ENCODE measurements around the gene NKX6-2.

NKX6-2 gene

DNA sequence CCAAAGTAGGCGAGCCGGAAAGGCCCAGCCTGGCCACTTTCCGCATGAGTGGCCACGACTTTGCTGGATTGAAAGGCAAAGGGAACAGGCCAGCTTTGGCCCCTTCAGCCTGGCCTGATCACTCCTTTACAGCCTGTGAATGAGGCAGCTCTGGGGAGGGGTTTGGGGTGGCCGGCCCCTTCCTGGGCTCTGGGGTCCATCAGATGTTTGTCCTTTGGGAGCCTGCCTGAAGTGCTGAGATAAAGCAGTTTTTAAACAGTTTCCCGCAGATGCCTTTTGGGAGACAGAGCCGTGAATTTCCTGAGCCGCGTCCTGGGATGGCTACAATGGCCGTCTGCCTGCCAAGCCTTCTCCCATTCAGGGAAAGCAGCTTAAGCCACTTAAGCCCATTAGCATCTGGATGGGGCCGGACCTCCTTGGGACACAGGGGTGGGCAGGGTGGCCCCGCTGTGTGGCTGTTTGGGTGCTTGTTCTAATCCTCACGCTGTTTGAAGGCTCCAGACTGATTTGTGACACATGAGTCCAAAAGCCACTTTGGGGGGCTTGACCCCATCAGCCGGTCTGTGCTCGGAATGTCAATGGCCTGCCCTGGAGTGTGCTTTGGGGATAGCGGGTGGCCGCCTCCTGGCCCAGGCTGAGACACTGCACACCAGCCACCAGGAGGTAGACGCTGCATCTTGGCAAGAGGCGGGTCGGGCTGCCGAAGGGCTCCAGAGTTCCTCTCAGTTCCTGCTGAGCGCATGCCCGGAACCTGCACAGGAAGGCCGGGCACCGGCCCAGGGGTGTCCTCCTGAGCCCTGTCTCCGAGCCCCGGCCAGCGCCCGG is 38.9 kb downstream of the NKX6-2 start:
- H2AFZ ChIP-seq (ENCODE audit: low read depth), result no peak overlapping the region
- no peaks in the 10 kb centered on the region for H3K4me1 ChIP-seq (ENCODE audit: low read depth, poor library complexity, severe bottlenecking)
- H3K27ac ChIP-seq, result no peak overlapping the region
- no peaks in the 10 kb centered on the region for H3K79me2 ChIP-seq (ENCODE audit: insufficient read depth, low read depth)
- no peaks in the 10 kb centered on the region for H3K36me3 ChIP-seq (ENCODE audit: insufficient read depth)
- no peaks in the 10 kb centered on the region for H3K27me3 ChIP-seq (ENCODE audit: insufficient read depth, low read depth)
- TF ChIP-seq, protein P1, sequence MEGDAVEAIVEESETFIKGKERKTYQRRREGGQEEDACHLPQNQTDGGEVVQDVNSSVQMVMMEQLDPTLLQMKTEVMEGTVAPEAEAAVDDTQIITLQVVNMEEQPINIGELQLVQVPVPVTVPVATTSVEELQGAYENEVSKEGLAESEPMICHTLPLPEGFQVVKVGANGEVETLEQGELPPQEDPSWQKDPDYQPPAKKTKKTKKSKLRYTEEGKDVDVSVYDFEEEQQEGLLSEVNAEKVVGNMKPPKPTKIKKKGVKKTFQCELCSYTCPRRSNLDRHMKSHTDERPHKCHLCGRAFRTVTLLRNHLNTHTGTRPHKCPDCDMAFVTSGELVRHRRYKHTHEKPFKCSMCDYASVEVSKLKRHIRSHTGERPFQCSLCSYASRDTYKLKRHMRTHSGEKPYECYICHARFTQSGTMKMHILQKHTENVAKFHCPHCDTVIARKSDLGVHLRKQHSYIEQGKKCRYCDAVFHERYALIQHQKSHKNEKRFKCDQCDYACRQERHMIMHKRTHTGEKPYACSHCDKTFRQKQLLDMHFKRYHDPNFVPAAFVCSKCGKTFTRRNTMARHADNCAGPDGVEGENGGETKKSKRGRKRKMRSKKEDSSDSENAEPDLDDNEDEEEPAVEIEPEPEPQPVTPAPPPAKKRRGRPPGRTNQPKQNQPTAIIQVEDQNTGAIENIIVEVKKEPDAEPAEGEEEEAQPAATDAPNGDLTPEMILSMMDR (conservative IDR thresholded peaks at IDR 0.05; ENCODE audit: low read depth, low read length), result no peak
- no peak overlapping the region for H3K9ac ChIP-seq
- H4K20me1 ChIP-seq (ENCODE audit: insufficient read depth), result no peaks in the 10 kb centered on the region
- H3K4me2 ChIP-seq, result no peak overlapping the region
- H3K4me3 ChIP-seq (IDR thresholded peaks at IDR 0.05; ENCODE audit: insufficient read depth, low read depth, low read length), result no peak overlapping the region

DNA sequence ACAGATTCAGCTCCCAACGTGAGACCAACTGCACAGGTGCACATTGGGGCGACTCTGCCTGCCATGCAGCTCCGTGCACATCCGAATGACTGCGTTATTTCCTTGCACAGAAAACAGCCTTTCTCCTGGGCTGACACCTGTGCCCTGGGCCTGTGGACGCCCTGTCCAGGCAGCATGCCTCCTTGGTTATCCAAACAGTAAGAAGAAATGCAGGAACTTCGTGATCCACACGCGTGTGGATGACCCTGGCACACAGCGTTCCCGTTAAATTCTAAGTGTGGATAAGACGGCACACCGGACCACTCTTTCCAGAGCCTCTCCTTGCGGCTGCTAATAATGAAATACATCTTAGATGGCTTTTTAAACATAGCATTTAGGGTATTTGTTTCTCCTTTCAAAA is 39.6 kb downstream of the NKX6-2 start:
- Histone ChIP-seq H2AFZ (ENCODE audit: low read depth) (no peak overlapping the region), H3K79me2 (ENCODE audit: insufficient read depth, low read depth) (no peaks in the 10 kb centered on the region), H3K27ac (no peak overlapping the region), H4K20me1 (ENCODE audit: insufficient read depth) (no peaks in the 10 kb centered on the region), H3K27me3 (ENCODE audit: insufficient read depth, low read depth) (no peaks in the 10 kb centered on the region), H3K4me3 (IDR thresholded peaks at IDR 0.05; ENCODE audit: insufficient read depth, low read depth, low read length) (no peak overlapping the region), H3K9ac (no peak overlapping the region), H3K36me3 (ENCODE audit: insufficient read depth) (no peaks in the 10 kb centered on the region), H3K4me1 (ENCODE audit: low read depth, poor library complexity, severe bottlenecking) (no peaks in the 10 kb centered on the region), H3K4me2 (no peak overlapping the region)
- TF ChIP-seq, protein P1 (conservative IDR thresholded peaks at IDR 0.05; ENCODE audit: low read depth, low read length), result no peak

DNA sequence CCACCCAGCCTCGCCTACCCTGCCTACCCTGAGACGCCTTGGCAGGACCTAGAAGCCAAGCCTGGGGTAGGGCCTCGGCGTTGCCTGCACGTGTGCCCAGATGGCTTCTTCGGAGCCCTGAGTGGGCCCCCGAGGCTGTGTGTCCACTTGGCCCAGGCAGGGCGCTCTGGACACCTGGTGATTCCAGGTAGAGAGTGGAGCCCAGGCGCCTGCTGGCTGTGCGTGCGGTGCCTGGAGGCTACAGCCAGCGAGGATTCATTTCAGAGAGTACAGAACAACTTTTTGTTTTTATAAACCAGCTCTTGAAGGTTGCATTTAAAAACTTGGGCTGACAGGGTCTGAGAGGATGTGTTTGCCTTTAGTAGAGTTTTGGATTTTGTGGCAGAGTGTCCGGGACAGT is 40.0 kb downstream of the NKX6-2 start:
- Histone ChIP-seq H3K4me3 (IDR thresholded peaks at IDR 0.05; ENCODE audit: insufficient read depth, low read depth, low read length) (no peak overlapping the region), H3K4me2 (no peak overlapping the region), H3K27me3 (ENCODE audit: insufficient read depth, low read depth) (no peaks in the 10 kb centered on the region), H3K27ac (no peak overlapping the region), H2AFZ (ENCODE audit: low read depth) (no peak overlapping the region), H4K20me1 (ENCODE audit: insufficient read depth) (no peaks in the 10 kb centered on the region), H3K36me3 (ENCODE audit: insufficient read depth) (no peaks in the 10 kb centered on the region), H3K4me1 (ENCODE audit: low read depth, poor library complexity, severe bottlenecking) (no peaks in the 10 kb centered on the region), H3K79me2 (ENCODE audit: insufficient read depth, low read depth) (no peaks in the 10 kb centered on the region), H3K9ac (no peak overlapping the region)
- TF ChIP-seq, protein P1 (conservative IDR thresholded peaks at IDR 0.05; ENCODE audit: low read depth, low read length), result no peak

DNA sequence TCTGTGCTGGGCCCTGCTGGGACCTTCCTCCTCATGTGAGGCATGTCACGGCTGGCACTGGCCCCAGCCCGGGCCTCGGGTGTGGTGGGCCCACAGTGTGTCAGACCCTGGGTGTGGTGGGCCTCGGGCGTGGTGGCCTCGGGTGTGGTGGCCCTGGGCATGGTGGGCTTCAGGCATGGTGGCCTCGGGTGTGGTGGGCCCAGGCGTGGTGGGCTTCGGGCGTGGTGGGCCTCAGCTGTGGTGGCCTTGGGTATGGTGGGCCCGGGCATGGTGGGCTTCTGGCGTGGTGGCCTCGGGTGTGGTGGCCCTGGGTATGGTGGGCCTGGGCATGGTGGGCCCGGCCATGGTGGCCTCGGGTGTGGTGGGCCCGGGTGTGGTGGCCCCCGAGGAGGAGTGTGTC is 40.4 kb downstream of the NKX6-2 start:
- no peak overlapping the region for H3K27ac ChIP-seq
- H4K20me1 ChIP-seq (ENCODE audit: insufficient read depth), result no peaks in the 10 kb centered on the region
- TF ChIP-seq, protein P1 (conservative IDR thresholded peaks at IDR 0.05; ENCODE audit: low read depth, low read length), result no peak

More for the DNA sequence above, 40.4 kb downstream of the NKX6-2 start:
- Histone ChIP-seq H3K4me1 (ENCODE audit: low read depth, poor library complexity, severe bottlenecking) (no peaks in the 10 kb centered on the region), H3K27me3 (ENCODE audit: insufficient read depth, low read depth) (no peaks in the 10 kb centered on the region), H3K79me2 (ENCODE audit: insufficient read depth, low read depth) (no peaks in the 10 kb centered on the region), H3K9ac (no peak overlapping the region), H3K36me3 (ENCODE audit: insufficient read depth) (no peaks in the 10 kb centered on the region), H2AFZ (ENCODE audit: low read depth) (no peak overlapping the region), H3K4me2 (no peak overlapping the region), H3K4me3 (IDR thresholded peaks at IDR 0.05; ENCODE audit: insufficient read depth, low read depth, low read length) (no peak overlapping the region)
